ENCODE results near the gene PBX3.

The PBX3 gene

GRCh38 chr9:125747053-125747764, at the start of gene PBX3:
PBX3 (plus strand) TSS chr9:125747373.
- DNase-seq: peak; percentile 18

GRCh38 chr9:125699870-125700269, 47.3 kb upstream of the PBX3 start:
- no peak for DNase-seq

GRCh38 chr9:125700791-125701190, 46.4 kb upstream of the PBX3 start:
- DNase-seq: peak; percentile 9

GRCh38 chr9:125701351-125701750, 45.8 kb upstream of the PBX3 start:
- no peak for DNase-seq

- no peak for DNase-seq
Measured at GRCh38 chr9:125703662-125704061, 43.5 kb upstream of the PBX3 start.

- no peak for DNase-seq
Measured at GRCh38 chr9:125705893-125706292, 41.3 kb upstream of the PBX3 start.

GRCh38 chr9:125706651-125707471, 40.3 kb upstream of the PBX3 start, which contains the start of gene MAPKAP1:
MAPKAP1 (minus strand) TSS chr9:125707208; CDS start chr9:125672574, 34,634 bp downstream.
- DNase-seq: peak; percentile 92

GRCh38 chr9:125707472-125707804, 39.7 kb upstream of the PBX3 start:
- no peak for DNase-seq

GRCh38 chr9:125726456-125727132, 20.6 kb upstream of the PBX3 start:
- DNase-seq: no peak

GRCh38 chr9:125730168-125730567, 17.0 kb upstream of the PBX3 start:
- no peak for DNase-seq

GRCh38 chr9:125732562-125732961, 14.6 kb upstream of the PBX3 start:
- DNase-seq: no peak

- no peak for DNase-seq
Measured at GRCh38 chr9:125739436-125739835, 7.7 kb upstream of the PBX3 start.

- no peak for DNase-seq
Measured at GRCh38 chr9:125742657-125743056, 4.5 kb upstream of the PBX3 start.

- no peak for DNase-seq
Measured at GRCh38 chr9:125743682-125744428, 3.3 kb upstream of the PBX3 start.

- DNase-seq: no peak
Measured at GRCh38 chr9:125744616-125745015, 2.6 kb upstream of the PBX3 start.

GRCh38 chr9:125745018-125745417, 2.2 kb upstream of the PBX3 start:
- no peak for DNase-seq

GRCh38 chr9:125745682-125746016, 1.5 kb upstream of the PBX3 start:
- DNase-seq: no peak

GRCh38 chr9:125746017-125746773, 978 bp upstream of the PBX3 start:
- DNase-seq: peak; percentile 92

- no peak for DNase-seq
Measured at GRCh38 chr9:125746774-125747052, 460 bp upstream of the PBX3 start.

- peak; percentile 9 for DNase-seq
Measured at GRCh38 chr9:125747765-125748445, 732 bp downstream of the PBX3 start.

- DNase-seq: no peak
Measured at GRCh38 chr9:125748446-125749099, 1.4 kb downstream of the PBX3 start.

Data from stimulated activated naive CD4-positive, alpha-beta T cell treated with Interleukin-2 at 50 U/mL for 16 hours (primary cell).